Stimulated activated CD8-positive, alpha-beta memory T cell treated with anti-CD3 and anti-CD28 coated beads, Interleukin-12 subunit alpha, Interleukin-12 subunit beta, amount 100 ng/mL, for 24 hours (primary cell): ENCODE measurements around the gene TMEM59.

Experiments used
- DNase-seq: peaks from one replicate; pipeline ENCODE4 v3.0.0-alpha.2; 2020; ENCODE audit errors: extremely low read depth

TMEM59 gene

GRCh38 chr1:53984726-53985125 lies 68.3 kb downstream of the TMEM59 start:
- DNase-seq = no peak

DNA sequence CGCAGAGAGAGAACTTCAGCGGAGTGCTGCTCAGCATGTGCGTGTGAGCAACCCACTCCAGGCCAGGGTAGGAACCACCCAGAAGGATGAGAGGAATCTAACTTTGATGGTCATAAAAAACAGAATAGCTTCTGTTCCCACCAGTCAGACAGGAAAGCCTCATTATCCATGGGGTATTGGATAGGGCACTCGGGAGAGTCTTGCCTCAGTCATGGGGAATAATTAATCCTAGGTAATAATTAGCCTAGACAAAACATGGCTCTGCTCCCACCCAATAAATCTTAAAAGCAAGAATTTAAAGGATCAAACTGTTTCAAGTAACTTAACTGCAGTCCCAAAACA lies 70.3 kb downstream of the TMEM59 start:
- no peak for DNase-seq

- DNase-seq = no peak
Observed at GRCh38 chr1:53982034-53982762, 70.8 kb downstream of the TMEM59 start.

GRCh38 chr1:53981220-53981619 lies 71.8 kb downstream of the TMEM59 start:
- no peak for DNase-seq

DNA sequence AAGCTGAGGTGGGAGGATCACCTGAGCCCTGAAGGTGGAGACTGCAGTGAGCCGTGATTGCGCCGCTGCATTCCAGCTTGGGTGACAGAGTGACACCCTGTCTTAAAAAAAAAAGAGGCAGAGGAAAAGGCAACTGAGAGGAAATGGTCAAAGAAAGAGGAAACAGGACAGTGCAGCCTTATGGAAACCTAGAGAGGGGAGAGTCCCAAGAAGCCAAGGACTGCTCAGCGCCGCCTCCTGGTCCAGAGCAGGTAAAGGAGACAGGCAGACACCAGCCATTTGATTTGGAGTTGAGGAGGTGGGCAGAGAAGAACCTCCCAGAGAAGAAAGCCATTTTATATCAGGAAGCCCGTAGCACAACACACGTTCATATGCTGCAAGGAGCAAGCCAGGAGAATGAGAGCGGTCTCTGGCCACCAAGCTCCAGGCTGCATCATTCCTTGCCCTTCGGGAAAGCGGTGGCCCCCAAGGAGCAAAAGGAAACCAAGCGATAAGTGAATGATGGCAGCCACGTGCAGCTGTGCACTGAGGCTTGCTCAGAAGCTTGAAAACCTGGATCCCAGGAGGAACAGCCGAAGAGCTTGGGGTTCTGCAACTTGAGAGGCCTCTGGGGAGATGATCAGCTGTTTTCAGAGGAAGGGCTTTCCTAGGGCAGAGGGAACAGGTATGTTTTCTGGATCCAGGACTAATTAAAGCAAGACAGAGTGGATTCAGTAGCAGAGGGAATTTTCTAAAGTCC lies 73.1 kb downstream of the TMEM59 start:
- DNase-seq = no peak
